HL-60 (cell line): ENCODE data around the gene NPB.

ENCODE experiments used
- DNase-seq, 2 experiments: peaks; one replicate each; pipeline ENCODE4 v3.0.0-alpha.2; 2010 to 2020; ENCODE audit warnings: low read depth in 1 of 2, low spot score in 1 of 2
- H3K27ac ChIP-seq: fragments of 250-450 bp; sonication (Bioruptor Pico); replicated peaks from 2 replicates; pipeline ENCODE4 v1.5.1; 2020; ENCODE audit warnings: mild to moderate bottlenecking, moderate library complexity
- H3K27me3 ChIP-seq: fragments of 250-450 bp; sonication (Bioruptor Pico); 2 replicates; pipeline ENCODE4 v1.5.1; 2021; ENCODE audit warnings: mild to moderate bottlenecking, moderate library complexity; ENCODE audit not compliant: insufficient read depth, poor library complexity, severe bottlenecking
- H3K4me3 ChIP-seq: replicated peaks from 2 replicates; pipeline ENCODE4 v1.5.1; 2011; ENCODE audit warnings: mild to moderate bottlenecking, control low read depth, low read length; ENCODE audit not compliant: insufficient read depth
- GABPA ChIP-seq: IDR thresholded peaks from 2 replicates; pipeline ENCODE4 v1.6.1; 2012; ENCODE audit warnings: low read depth
- POLR2AphosphoS5 ChIP-seq: IDR thresholded peaks from 2 replicates; pipeline ENCODE4 v1.6.1; 2012; ENCODE audit warnings: low read depth
- SPI1 ChIP-seq: IDR thresholded peaks from 2 replicates; pipeline ENCODE4 v1.6.1; 2012; ENCODE audit warnings: low read depth, mild to moderate bottlenecking, borderline replicate concordance
- TF ChIP-seq, protein P1 (sequence below): IDR thresholded peaks from 2 replicates; pipeline ENCODE4 v1.6.1; 2012; ENCODE audit warnings: low read depth; ENCODE audit not compliant: insufficient replicate concordance
- TF ChIP-seq, protein P2 (sequence below): IDR thresholded peaks from one replicate; pipeline ENCODE4 v1.5.1; 2011; ENCODE audit warnings: low read length, control low read depth, inconsistent platforms; ENCODE audit not compliant: insufficient read depth

The NPB gene

DNA sequence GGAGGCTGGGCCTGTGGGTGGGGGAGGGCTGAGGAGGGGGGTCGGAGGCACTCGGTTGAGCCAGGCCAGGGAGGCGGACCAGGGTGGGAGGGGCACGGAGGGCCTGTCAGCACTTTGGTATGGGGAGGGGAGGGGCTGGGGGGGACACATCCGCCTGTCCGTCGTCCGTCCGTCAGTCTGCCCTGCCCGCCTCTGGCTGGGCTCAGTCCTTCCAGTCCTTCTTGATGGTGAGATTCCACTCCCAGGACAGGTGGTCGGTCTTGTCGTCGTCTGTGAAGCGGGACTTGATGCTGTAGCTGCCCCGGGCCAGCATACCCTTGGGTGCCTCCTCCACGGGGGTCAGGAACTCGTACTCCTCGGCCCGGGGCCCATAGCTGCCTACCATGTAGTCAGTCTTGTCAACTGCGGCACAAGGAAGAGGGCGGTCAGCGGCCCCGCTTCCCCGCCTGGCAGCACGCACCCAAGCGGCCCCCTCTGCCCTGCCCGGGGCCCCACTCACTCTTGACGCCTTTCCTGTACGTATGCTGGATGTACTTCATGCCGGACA lies 33.3 kb upstream of the NPB start:
- H3K27me3 ChIP-seq, result no peaks in the 10 kb centered on the region
- TF ChIP-seq POLR2AphosphoS5, result no peak; the same call in 1 of the 2 replicates
- TF ChIP-seq, protein P1, sequence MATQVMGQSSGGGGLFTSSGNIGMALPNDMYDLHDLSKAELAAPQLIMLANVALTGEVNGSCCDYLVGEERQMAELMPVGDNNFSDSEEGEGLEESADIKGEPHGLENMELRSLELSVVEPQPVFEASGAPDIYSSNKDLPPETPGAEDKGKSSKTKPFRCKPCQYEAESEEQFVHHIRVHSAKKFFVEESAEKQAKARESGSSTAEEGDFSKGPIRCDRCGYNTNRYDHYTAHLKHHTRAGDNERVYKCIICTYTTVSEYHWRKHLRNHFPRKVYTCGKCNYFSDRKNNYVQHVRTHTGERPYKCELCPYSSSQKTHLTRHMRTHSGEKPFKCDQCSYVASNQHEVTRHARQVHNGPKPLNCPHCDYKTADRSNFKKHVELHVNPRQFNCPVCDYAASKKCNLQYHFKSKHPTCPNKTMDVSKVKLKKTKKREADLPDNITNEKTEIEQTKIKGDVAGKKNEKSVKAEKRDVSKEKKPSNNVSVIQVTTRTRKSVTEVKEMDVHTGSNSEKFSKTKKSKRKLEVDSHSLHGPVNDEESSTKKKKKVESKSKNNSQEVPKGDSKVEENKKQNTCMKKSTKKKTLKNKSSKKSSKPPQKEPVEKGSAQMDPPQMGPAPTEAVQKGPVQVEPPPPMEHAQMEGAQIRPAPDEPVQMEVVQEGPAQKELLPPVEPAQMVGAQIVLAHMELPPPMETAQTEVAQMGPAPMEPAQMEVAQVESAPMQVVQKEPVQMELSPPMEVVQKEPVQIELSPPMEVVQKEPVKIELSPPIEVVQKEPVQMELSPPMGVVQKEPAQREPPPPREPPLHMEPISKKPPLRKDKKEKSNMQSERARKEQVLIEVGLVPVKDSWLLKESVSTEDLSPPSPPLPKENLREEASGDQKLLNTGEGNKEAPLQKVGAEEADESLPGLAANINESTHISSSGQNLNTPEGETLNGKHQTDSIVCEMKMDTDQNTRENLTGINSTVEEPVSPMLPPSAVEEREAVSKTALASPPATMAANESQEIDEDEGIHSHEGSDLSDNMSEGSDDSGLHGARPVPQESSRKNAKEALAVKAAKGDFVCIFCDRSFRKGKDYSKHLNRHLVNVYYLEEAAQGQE, result no peak
- TF ChIP-seq, protein P2, sequence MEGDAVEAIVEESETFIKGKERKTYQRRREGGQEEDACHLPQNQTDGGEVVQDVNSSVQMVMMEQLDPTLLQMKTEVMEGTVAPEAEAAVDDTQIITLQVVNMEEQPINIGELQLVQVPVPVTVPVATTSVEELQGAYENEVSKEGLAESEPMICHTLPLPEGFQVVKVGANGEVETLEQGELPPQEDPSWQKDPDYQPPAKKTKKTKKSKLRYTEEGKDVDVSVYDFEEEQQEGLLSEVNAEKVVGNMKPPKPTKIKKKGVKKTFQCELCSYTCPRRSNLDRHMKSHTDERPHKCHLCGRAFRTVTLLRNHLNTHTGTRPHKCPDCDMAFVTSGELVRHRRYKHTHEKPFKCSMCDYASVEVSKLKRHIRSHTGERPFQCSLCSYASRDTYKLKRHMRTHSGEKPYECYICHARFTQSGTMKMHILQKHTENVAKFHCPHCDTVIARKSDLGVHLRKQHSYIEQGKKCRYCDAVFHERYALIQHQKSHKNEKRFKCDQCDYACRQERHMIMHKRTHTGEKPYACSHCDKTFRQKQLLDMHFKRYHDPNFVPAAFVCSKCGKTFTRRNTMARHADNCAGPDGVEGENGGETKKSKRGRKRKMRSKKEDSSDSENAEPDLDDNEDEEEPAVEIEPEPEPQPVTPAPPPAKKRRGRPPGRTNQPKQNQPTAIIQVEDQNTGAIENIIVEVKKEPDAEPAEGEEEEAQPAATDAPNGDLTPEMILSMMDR, result no peak
- no peak for TF ChIP-seq GABPA
- no peak for TF ChIP-seq SPI1
- peak in 1 of 2 experiments; percentile 33 for DNase-seq
- H3K27ac ChIP-seq, result peak overlapping the region; percentile 93
- peak overlapping the region; percentile 87 for H3K4me3 ChIP-seq

DNA sequence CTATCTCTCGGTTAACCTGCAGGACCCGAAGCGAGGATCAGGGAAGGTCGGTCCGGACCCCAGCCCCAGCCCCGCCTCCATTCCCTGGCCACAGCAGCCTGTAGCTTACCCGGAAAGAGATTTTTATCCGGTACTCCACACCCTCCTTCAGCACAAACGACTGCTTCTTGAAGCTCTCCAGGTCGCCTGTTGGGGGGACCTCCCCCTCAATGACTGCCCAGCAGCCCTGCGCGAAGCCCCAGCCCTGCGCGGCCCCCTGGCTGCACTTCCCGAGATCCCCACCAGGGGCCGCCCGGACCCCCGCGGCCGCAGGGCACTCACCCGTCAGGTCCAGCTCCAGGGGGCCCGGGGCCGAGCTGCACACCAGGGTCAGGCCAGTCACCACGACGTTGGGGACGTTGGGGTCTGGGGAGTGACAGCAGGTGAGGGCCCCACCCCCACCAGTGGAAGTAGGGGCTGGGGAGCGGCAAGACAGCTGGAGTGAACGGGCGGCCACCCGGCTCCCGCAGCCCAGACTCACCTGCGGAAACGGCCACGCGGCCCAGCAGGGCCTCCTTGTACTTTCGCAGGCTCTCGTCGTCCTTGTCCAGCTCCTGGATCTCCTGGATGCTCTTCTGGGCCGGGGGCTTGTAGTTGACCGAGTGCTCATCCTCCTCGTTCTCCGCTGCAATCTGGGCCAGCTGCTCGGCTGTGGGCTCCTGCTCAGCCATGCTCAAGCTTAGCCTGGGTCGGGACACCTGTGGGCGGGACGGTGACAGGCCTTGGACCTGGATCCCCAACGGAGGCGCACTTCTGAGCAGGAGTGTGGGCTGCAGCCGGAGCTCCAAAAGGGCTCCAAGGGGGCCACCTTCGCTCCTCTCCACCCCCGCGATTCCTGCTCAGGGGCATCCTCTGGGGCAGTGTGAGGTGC lies 32.6 kb upstream of the NPB start:
- peak in 1 of 2 experiments; percentile 38 for DNase-seq
- H3K4me3 ChIP-seq, result peak overlapping the region; percentile 87
- H3K27me3 ChIP-seq, result no peaks in the 10 kb centered on the region
- H3K27ac ChIP-seq, result peak overlapping the region; percentile 93
- TF ChIP-seq, protein P1, result no peak
- peak; percentile 65; the same call in 1 of the 2 replicates for TF ChIP-seq POLR2AphosphoS5
- TF ChIP-seq, protein P2, result peak; percentile 55
- TF ChIP-seq SPI1, result no peak
- TF ChIP-seq GABPA, result 0 out of 2 replicates have a peak, but pooled peaks have one; percentile 25

DNA sequence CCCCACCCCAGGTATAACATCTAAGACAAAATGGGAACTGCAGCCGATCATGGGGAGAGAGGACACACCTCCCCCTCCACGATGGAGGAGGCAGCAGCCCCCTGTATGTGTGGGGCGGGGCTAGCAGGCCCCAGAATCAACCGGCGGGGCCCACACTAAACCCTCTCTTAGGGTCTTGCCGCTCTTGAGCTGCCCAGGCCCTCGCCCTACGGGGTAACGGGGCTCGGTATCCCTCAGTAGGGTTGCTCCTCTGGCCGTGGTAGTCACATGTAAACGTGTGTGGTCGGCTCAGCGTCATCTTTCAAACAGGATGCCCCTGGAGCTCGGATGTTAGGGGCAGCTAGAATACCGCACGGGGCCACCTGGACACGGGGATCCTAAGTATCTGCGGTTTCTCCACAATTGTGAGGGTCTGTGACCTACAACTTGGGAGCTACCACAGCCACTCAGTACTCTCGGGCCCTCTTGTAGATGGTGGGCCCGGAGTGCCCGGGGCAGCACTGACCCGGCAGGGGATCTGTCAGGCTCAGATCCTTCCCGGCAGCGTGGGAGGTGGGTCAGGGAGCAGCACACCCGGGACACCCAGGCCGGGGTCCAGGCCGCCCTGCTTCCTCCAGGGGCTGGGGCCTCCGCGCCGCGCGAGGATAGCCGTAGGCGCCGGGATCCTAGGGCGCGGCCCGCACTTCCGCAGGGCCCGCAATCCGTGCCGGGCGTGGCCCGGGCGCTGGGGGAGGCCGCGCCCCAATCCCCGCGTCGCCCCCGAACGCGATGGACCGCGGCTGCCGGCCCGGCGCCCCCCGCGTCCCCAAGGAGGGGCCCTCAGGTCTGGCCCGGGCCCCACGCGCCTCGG lies 31.7 kb upstream of the NPB start:
- H3K27ac ChIP-seq, result peak overlapping the region; percentile 93
- peak overlapping the region; percentile 87 for H3K4me3 ChIP-seq
- TF ChIP-seq, protein P1, result no peak
- TF ChIP-seq GABPA, result no peak
- peak; percentile 46; the same call in 1 of the 2 replicates for TF ChIP-seq POLR2AphosphoS5
- TF ChIP-seq, protein P2, result no peak
- TF ChIP-seq SPI1, result peak; percentile 26; the same call in 1 of the 2 replicates
- peak in 1 of 2 experiments; percentile 39 for DNase-seq
- no peaks in the 10 kb centered on the region for H3K27me3 ChIP-seq
